ENCODE measurements around the gene PANK4. TPM values are rescaled to one million over a fixed set of nuclear protein-coding genes. Genes with fewer than 3 reads are reported as not detected.

The PANK4 gene
- polyA plus RNA-seq, 2 of the 4 experiments (the other 2 are of a cell fraction) = 8.1 to 13.8 TPM

DNA sequence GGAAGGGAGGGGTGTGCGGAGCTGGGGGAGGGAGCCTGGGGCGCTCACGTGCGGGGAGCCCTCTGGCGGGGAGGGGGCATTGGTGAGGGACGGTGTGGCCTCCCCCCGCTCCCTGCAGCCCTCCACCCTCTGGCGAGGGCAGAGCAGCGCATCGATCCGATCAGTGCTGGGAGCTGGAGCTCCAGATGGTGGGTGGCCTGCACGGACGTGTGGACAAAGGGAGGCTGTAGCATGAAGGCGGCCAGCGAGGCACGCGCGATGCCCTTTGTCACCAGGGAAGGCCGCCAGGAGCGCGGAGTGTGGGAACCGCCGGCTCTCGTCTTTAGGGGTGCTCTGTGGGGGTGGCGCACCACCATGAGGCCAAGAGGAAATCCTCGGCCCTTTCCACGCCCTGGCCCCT, 9.1 kb upstream of the PANK4 start:
- no peaks in the 10 kb centered on the region for H3K9me3 ChIP-seq
- POLR2A ChIA-PET = no interaction called here
- TF ChIP-seq PHF8 (IDR thresholded peaks at IDR 0.05; ENCODE audit: borderline replicate concordance, low read depth) (no peak), NFE2L2 (conservative IDR thresholded peaks at IDR 0.05; ENCODE audit: low read length) (no peak), RFX5 (IDR thresholded peaks at IDR 0.05) (no peak), MYC (IDR thresholded peaks at IDR 0.05; ENCODE audit: borderline replicate concordance, low read length) (no peak), KDM1A (IDR thresholded peaks at IDR 0.05; ENCODE audit: low read depth) (no peak), HDAC2 (IDR thresholded peaks at IDR 0.05) (no peak), JUNB (IDR thresholded peaks at IDR 0.05) (no peak), KDM5A (IDR thresholded peaks at IDR 0.05) (no peak), CBX8 (IDR thresholded peaks at IDR 0.05) (no peak), HOXB5 (CRISPR knock-in tag; IDR thresholded peaks at IDR 0.05) (no peak), ZFP36 (IDR thresholded peaks at IDR 0.05; ENCODE audit: borderline replicate concordance, partially characterized antibody) (no peak), POLR2A (IDR thresholded peaks at IDR 0.05; ENCODE audit: low read length) (no peak)
- TF ChIP-seq, protein P1, sequence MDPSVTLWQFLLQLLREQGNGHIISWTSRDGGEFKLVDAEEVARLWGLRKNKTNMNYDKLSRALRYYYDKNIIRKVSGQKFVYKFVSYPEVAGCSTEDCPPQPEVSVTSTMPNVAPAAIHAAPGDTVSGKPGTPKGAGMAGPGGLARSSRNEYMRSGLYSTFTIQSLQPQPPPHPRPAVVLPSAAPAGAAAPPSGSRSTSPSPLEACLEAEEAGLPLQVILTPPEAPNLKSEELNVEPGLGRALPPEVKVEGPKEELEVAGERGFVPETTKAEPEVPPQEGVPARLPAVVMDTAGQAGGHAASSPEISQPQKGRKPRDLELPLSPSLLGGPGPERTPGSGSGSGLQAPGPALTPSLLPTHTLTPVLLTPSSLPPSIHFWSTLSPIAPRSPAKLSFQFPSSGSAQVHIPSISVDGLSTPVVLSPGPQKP (IDR thresholded peaks at IDR 0.05; ENCODE audit: low read depth, low read length) = no peak
- TF ChIP-seq, protein P2, sequence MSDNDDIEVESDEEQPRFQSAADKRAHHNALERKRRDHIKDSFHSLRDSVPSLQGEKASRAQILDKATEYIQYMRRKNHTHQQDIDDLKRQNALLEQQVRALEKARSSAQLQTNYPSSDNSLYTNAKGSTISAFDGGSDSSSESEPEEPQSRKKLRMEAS (IDR thresholded peaks at IDR 0.05) = no peak
- TF ChIP-seq, protein P3, sequence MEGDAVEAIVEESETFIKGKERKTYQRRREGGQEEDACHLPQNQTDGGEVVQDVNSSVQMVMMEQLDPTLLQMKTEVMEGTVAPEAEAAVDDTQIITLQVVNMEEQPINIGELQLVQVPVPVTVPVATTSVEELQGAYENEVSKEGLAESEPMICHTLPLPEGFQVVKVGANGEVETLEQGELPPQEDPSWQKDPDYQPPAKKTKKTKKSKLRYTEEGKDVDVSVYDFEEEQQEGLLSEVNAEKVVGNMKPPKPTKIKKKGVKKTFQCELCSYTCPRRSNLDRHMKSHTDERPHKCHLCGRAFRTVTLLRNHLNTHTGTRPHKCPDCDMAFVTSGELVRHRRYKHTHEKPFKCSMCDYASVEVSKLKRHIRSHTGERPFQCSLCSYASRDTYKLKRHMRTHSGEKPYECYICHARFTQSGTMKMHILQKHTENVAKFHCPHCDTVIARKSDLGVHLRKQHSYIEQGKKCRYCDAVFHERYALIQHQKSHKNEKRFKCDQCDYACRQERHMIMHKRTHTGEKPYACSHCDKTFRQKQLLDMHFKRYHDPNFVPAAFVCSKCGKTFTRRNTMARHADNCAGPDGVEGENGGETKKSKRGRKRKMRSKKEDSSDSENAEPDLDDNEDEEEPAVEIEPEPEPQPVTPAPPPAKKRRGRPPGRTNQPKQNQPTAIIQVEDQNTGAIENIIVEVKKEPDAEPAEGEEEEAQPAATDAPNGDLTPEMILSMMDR (IDR thresholded peaks at IDR 0.05) = no peak
- H3K4me1 ChIP-seq = peaks cover 28% of the 10 kb centered on the region
- CTCF ChIA-PET = interaction anchor here (1.3 to 1.8 kb wide), 5 partner anchors 8 to 121 kb away, joined by 3 to 8 read pairs (median 4); partner anchors contain the start of gene PANK4
- H3K4me3 ChIP-seq = no peak overlapping the region
- FAIRE-seq = no peak
- 97% methylated on average over 18 of the region's 27 CpGs for WGBS (ENCODE audit: missing lambda C conversion rate)
- ATAC-seq = no peak
- DNase-seq (ENCODE audit: low read depth in 1 of 2, low spot score in 1 of 2) = no peak
- peak overlapping the region; percentile 69 to 85 for H3K27ac ChIP-seq
- H3K4me2 ChIP-seq = peak overlapping the region; percentile 66

DNA sequence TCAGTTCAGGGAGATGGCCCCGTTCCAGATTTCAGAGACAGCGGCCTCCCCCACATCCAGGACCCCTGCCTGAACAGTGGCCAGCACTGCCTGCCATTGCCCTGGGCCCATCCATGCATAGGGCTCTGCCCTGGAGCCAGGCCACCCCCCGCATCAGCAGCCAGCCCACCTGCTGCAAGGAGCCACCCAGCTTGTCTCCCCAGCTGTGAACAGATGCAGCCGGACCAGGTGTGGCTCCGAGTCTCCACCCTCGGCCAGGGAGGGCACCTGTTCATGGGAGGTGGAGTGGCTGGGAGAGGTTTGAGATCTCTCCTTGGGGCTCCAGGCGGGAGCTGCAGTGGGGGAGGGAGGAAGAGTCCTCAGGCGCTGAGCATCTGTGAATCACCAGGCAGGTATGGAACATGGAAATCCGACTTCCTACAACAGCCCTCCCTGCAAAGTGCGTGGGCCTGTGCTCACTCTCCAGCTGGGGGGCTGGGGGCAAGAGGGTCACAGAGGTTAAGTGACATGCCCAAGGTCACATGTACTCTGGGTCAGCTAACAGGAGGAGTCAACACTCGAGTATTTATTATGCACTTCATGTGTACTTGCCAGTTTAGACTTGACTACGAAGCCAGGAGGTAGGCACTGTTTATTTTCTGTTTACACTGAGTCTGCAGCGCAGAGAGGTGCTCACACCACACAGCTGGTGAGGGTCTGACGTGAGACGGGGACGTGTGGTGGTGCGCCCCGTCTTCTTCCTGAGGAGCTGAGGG, 8.5 kb upstream of the PANK4 start:
- Histone ChIP-seq H3K4me1 (peaks cover 28% of the 10 kb centered on the region), H3K4me2 (peak overlapping the region; percentile 66), H3K9me3 (no peaks in the 10 kb centered on the region), H3K27ac (peak overlapping the region; percentile 69 to 85), H3K4me3 (no peak overlapping the region)
- WGBS (ENCODE audit: missing lambda C conversion rate) = 12% methylated on average over 6 of the region's 18 CpGs
- DNase-seq (ENCODE audit: low read depth in 1 of 2, low spot score in 1 of 2) (no peak), ATAC-seq (peak; percentile 64 to 68; a peak in 5 of 6 replicates), FAIRE-seq (no peak)
- TF ChIP-seq ZNF302 (CRISPR knock-in tag; IDR thresholded peaks at IDR 0.05) = no peak
- TF ChIP-seq FOSL2 (IDR thresholded peaks at IDR 0.05) = no peak
- TF ChIP-seq FOSL2 (CRISPR knock-in tag; IDR thresholded peaks at IDR 0.05) = 0 out of 2 replicates have a peak, but pooled peaks have one; percentile 28
- TF ChIP-seq, protein P2 (IDR thresholded peaks at IDR 0.05) = 0 out of 2 replicates have a peak, but pooled peaks have one; percentile 11
- ChIA-PET POLR2A (no interaction called here), CTCF (interaction anchor here (1.3 to 6.1 kb wide), 7 partner anchors 8 to 120 kb away, joined by 3 to 36 read pairs (median 4); partner anchors contain the start of gene PANK4)

DNA sequence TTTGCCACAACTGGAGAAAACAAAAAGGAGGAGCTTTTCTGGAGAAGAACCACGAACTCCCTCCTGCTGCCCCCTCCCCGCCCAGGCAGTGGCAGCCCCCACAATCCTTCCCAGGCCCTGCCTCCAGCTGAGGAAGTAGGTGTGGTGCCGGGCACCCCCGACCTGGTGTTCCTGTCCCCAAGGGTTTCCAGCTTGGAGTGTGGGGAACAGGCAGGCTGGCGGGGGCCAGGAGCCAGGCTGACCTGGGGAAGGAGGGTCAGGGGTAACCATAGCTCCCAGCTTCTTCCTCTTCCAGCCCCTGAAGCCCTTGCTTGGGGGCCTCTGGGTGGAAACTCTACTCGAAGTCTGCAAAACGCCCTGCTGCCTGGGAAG, 7.9 kb upstream of the PANK4 start:
- no peaks in the 10 kb centered on the region for H3K9me3 ChIP-seq
- DNase-seq (ENCODE audit: low read depth in 1 of 2, low spot score in 1 of 2) (no peak), FAIRE-seq (no peak), ATAC-seq (no peak)
- no peak overlapping the region for H3K4me3 ChIP-seq
- peaks cover 28% of the 10 kb centered on the region for H3K4me1 ChIP-seq
- CTCF ChIA-PET = interaction anchor here (1.3 to 6.1 kb wide), 4 partner anchors 13 to 120 kb away, joined by 3 to 36 read pairs (median 5); no protein-coding TSS in a partner anchor
- POLR2A ChIA-PET = no interaction called here
- H3K27ac ChIP-seq = peak overlapping the region; percentile 69 to 85
- TF ChIP-seq ESRRA (IDR thresholded peaks at IDR 0.05; ENCODE audit: borderline replicate concordance, low read length) (no peak), NFE2L2 (conservative IDR thresholded peaks at IDR 0.05; ENCODE audit: low read length) (no peak), TFCP2L1 (CRISPR knock-in tag; IDR thresholded peaks at IDR 0.05) (no peak), ZC3H11A (IDR thresholded peaks at IDR 0.05) (no peak), RCOR1 (IDR thresholded peaks at IDR 0.05; ENCODE audit: low read depth, low read length) (no peak), RARB (CRISPR knock-in tag; IDR thresholded peaks at IDR 0.05) (no peak), JUNB (IDR thresholded peaks at IDR 0.05) (no peak), NR3C1 (IDR thresholded peaks at IDR 0.05) (no peak), HDAC2 (IDR thresholded peaks at IDR 0.05) (no peak), GATA3 (IDR thresholded peaks at IDR 0.05; ENCODE audit: borderline replicate concordance) (no peak)
- TF ChIP-seq, protein P4, sequence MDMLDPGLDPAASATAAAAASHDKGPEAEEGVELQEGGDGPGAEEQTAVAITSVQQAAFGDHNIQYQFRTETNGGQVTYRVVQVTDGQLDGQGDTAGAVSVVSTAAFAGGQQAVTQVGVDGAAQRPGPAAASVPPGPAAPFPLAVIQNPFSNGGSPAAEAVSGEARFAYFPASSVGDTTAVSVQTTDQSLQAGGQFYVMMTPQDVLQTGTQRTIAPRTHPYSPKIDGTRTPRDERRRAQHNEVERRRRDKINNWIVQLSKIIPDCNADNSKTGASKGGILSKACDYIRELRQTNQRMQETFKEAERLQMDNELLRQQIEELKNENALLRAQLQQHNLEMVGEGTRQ (IDR thresholded peaks at IDR 0.05) = no peak
- TF ChIP-seq, protein P5, sequence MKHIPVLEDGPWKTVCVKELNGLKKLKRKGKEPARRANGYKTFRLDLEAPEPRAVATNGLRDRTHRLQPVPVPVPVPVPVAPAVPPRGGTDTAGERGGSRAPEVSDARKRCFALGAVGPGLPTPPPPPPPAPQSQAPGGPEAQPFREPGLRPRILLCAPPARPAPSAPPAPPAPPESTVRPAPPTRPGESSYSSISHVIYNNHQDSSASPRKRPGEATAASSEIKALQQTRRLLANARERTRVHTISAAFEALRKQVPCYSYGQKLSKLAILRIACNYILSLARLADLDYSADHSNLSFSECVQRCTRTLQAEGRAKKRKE (CRISPR knock-in tag; IDR thresholded peaks at IDR 0.05; ENCODE audit: low read depth) = no peak
- WGBS (ENCODE audit: missing lambda C conversion rate) = 53% methylated on average over 3 of the region's 7 CpGs
- peak overlapping the region; percentile 66 for H3K4me2 ChIP-seq

All from A549 (cell line).